Activated CD4-positive, alpha-beta T cell treated with anti-CD3 and anti-CD28 coated beads, Interleukin-2, amount 50 U/mL, for 24 hours (primary cell): ENCODE data around the gene SVOP.

Experiments used
- DNase-seq, 2 donors: peaks; one replicate each; pipeline ENCODE4 v3.0.0-alpha.2; 2020; ENCODE audit warnings: low read depth in 1 of 2, low spot score in 1 of 2

SVOP gene

DNA sequence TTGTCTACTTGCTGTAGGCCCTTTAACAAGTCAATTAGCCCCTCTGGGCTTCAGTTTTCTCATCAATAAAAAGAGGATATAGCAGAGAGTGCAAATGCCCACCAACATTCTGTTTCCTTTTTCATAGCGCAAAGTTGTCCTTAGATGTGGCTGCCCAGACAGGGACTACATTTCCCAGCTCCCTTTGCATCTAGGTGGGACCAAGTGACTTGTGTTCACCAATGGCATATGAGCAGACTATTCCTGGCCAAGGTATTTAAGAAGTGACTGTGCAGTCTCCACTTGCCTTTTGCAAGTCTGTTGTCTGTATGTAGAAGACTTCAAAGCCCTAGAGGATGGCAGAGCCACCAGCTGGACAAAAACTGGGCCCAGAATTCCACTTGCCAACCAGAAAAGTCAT, 81.3 kb downstream of the SVOP start:
- DNase-seq = no peak

- no peak for DNase-seq
These were observed 82.5 kb downstream of the SVOP start for GRCh38 chr12:108938247-108938924.

- no peak for DNase-seq
These were observed 85.6 kb downstream of the SVOP start for GRCh38 chr12:108935159-108935763.

DNA sequence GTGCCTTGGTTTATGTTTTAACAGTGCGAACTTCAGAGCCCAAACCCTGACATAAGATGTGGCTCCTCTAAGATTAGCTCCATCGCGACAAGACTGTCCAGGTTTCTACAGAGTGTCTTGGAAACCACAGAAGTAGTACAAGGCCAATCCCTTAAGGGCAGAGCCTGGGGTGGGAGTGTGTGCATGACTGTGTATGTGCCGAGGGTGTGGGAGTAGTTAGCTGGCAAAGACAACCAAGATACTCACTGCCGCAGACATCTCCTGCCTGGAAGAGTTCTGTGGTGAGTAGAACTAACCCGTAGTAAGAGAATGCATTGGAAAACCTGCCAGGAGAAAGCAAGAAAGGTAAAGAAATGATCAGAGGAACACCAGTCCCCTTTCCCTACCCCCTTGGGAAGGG, 86.9 kb downstream of the SVOP start:
- DNase-seq = no peak

DNA sequence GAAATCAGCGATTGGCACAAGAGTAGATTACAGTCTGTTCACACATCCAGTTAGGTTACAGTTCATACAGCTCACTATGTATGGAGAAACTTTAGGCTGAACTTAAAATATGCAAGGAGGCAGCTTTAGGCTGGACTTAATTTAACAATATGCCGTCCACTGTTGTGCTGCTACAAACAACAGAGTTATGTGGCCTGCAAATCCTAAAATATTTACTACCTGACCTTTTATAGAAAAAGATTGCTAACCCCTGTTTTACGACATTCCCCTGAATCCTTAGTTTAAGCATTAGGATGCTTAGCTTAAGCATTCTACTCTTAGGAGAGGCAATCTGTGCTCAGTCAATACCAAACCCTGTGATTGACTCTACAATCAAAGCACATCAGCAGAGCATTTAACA, 90.1 kb downstream of the SVOP start:
- DNase-seq = no peak

DNA sequence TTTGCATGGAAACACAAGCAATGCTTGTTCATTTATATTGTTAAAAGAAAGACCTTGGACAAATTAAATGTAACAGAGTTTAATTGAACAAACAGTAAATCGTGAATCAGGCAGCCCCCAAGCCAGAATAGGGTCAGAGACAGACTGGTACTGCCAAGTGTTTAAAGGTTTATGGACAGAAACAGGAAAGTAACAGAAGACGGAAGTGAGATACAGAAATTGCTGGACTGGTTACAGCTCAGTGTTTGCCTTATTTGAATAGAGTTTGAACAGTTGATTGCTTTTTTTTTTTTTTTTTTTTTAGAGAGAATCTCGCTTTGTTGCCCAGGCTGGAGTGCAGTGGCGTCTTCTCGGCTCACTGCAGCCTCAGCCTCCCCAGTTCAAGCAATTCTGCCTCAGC, 90.7 kb downstream of the SVOP start:
- no peak for DNase-seq

DNA sequence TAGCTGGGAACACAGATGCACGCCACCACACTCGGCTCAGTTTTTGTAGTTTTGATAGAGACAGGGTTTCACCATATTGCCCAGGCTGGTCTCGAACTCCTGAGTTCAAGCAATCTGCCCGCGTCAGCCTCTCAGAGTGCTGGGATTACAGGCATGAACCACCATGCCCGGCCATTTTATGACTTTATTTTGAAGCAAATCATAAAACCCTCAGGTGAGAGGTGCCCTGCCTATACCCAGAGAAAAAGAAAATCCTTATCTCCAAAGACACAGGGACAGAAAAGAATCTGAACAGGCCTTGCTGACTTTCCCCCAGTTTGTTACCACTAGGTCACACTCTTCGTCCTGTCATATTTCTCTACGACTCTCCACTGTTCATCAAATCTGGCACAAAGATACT, 92.2 kb downstream of the SVOP start:
- no peak for DNase-seq

- DNase-seq = no peak
These were observed 98.0 kb downstream of the SVOP start for GRCh38 chr12:108922918-108923317.

- no peak for DNase-seq
These were observed 98.9 kb downstream of the SVOP start for GRCh38 chr12:108921946-108922345.

DNA sequence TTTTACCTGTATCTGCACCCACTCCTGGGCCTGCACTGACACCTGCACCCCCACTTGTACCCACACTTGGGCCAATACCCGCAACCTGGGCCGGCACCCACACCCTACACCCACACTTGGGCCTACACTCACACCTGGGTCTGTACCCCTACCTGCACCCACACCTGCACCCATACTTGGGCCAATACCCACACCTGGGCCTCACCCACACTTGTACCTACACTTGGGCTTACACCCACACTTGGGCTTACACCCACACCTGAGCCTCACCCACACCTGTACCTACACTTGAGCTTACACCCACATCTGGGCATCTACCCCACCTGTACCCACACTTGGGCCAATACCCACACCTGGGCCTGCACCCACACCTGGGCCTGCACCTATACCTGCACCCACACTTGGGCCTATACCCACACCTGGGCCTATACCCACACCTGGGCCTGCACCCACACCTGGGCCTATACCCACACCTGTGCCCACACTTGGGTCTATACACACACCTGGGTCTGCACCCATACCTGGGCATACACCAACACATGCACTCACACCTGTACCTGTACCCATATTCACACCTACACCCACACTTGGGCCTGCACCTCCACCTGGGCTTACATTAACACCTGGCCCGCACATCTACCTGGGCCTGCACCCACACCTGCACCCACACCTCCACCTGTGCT, 101.8 kb downstream of the SVOP start:
- no peak for DNase-seq

GRCh38 chr12:108918206-108918605, 102.7 kb downstream of the SVOP start:
- DNase-seq = no peak

- no peak for DNase-seq
These were observed 104.5 kb downstream of the SVOP start for GRCh38 chr12:108916336-108916735.

GRCh38 chr12:108915632-108916133, 105.2 kb downstream of the SVOP start:
- no peak for DNase-seq

- no peak for DNase-seq
These were observed 106.7 kb downstream of the SVOP start for GRCh38 chr12:108914121-108914531.

DNA sequence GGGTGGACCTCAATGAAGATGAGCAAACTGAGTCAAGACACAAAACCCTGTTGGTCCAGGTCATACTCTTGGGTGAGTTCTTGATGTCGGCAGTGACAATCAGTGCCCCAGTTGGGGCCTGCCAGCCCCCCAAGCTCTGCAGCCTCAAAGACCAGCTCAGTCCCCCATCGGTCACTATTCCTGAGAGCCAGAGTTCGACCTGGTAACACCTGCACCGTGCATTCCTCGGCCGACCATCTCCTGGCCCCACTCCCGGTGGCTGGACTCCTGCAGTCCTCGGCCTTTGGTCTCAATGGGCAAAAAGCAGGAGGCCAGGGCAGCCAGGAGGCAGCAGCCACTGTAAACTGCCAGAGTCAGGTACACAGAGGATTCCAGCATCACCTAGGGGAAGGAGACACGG, 108.5 kb downstream of the SVOP start:
- no peak for DNase-seq

- DNase-seq = no peak
These were observed 109.0 kb downstream of the SVOP start for GRCh38 chr12:108911915-108912314.

GRCh38 chr12:108910336-108910735, 110.5 kb downstream of the SVOP start:
- no peak for DNase-seq

GRCh38 chr12:108907839-108908351, 113.0 kb downstream of the SVOP start:
- no peak for DNase-seq

DNA sequence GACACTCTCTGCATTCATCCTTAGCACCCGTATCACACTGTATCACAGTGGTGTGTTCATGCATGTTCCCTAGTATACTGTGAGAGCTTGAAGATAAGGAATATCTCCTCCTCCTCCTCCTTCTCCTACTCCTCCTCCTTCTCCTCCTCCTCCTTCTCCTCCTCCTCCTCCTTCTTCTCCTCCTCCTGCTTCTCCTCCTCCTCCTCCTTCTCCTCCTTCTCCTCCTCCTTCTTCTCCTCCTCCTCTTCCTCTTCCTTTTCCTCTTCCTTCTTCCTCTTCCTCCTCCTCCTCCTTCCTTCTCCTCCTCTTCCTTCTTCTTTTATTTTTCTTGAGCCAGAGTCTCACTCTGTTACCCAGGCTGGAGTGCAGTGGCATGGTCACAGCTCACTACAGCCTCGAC, 113.9 kb downstream of the SVOP start:
- DNase-seq = no peak

GRCh38 chr12:108905725-108906124, 115.1 kb downstream of the SVOP start:
- no peak for DNase-seq

GRCh38 chr12:108899145-108899544, 121.7 kb downstream of the SVOP start:
- no peak for DNase-seq

GRCh38 chr12:108896817-108897216, 124.1 kb downstream of the SVOP start:
- DNase-seq = no peak
